ENCODE results near the gene RTN4R. TPM values are rescaled to one million over a fixed set of nuclear protein-coding genes. Genes with fewer than 3 reads are reported as not detected.

The RTN4R gene
- total RNA-seq, 1 donor from 2014 or later: 36.0 TPM

DNA sequence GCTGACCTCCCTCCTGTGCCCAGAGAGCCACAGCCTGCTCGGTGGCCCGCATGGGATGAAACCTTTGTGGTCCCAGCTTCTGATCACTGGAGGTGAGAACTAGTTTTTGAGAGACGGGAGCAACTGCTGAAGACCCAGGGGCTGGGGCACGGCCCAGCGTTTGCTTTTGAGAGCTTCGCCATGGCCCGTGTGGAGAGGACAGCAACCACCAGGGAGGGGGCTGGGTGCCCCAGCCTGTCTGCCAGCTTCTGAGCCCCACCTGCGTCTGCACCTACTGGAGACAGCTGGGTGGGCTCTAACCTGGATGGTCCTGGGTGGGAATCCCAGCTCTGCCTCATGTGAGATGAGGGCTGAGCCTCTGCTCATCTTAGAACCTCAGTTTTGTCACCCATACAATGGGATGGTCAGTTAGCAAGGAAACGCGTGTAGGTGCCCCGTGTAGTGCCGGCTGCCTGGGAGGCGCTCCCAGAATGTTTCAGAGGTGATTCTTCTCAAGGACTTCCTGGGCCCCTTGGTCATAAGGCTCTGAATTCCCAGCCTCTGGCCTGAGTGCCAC, 66.2 kb downstream of the RTN4R start:
- Mint-ChIP-seq H3K4me1 (ENCODE audit: low read depth) (peaks cover 47% of the 10 kb centered on the region), H3K36me3 (ENCODE audit: insufficient read depth) (no peaks in the 10 kb centered on the region), H3K27me3 (no peaks in the 10 kb centered on the region), H3K9me3 (ENCODE audit: low read depth) (no peaks in the 10 kb centered on the region), H3K27ac (peak overlapping the region; percentile 69), H3K4me3 (ENCODE audit: low read depth) (no peak overlapping the region)
- TF ChIP-seq, protein P1, sequence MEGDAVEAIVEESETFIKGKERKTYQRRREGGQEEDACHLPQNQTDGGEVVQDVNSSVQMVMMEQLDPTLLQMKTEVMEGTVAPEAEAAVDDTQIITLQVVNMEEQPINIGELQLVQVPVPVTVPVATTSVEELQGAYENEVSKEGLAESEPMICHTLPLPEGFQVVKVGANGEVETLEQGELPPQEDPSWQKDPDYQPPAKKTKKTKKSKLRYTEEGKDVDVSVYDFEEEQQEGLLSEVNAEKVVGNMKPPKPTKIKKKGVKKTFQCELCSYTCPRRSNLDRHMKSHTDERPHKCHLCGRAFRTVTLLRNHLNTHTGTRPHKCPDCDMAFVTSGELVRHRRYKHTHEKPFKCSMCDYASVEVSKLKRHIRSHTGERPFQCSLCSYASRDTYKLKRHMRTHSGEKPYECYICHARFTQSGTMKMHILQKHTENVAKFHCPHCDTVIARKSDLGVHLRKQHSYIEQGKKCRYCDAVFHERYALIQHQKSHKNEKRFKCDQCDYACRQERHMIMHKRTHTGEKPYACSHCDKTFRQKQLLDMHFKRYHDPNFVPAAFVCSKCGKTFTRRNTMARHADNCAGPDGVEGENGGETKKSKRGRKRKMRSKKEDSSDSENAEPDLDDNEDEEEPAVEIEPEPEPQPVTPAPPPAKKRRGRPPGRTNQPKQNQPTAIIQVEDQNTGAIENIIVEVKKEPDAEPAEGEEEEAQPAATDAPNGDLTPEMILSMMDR (IDR thresholded peaks at IDR 0.05; ENCODE audit: unreplicated experiment): no peak
- DNase-seq (ENCODE audit: low spot score, unreplicated experiment): no peak

- no peak overlapping the region for H3K27ac Mint-ChIP-seq
- no peak for DNase-seq (ENCODE audit: low spot score, unreplicated experiment)
- no peaks in the 10 kb centered on the region for H3K9me3 Mint-ChIP-seq (ENCODE audit: low read depth)
- no peaks in the 10 kb centered on the region for H3K36me3 Mint-ChIP-seq (ENCODE audit: insufficient read depth)
- TF ChIP-seq, protein P1 (IDR thresholded peaks at IDR 0.05; ENCODE audit: unreplicated experiment): no peak
- no peaks in the 10 kb centered on the region for H3K27me3 Mint-ChIP-seq
- no peak overlapping the region for H3K4me3 Mint-ChIP-seq (ENCODE audit: low read depth)
- peaks cover 43% of the 10 kb centered on the region for H3K4me1 Mint-ChIP-seq (ENCODE audit: low read depth)
These were observed 68.2 kb downstream of the RTN4R start for GRCh38 chr22:20199906-20200305.

- TF ChIP-seq, protein P1 (IDR thresholded peaks at IDR 0.05; ENCODE audit: unreplicated experiment): no peak
- Mint-ChIP-seq H3K27ac (no peak overlapping the region), H3K36me3 (ENCODE audit: insufficient read depth) (no peaks in the 10 kb centered on the region), H3K9me3 (ENCODE audit: low read depth) (no peaks in the 10 kb centered on the region), H3K27me3 (no peaks in the 10 kb centered on the region), H3K4me3 (ENCODE audit: low read depth) (no peak overlapping the region), H3K4me1 (ENCODE audit: low read depth) (peaks cover 38% of the 10 kb centered on the region)
- DNase-seq (ENCODE audit: low spot score, unreplicated experiment): no peak
These were observed 68.7 kb downstream of the RTN4R start for GRCh38 chr22:20199413-20199842.

DNA sequence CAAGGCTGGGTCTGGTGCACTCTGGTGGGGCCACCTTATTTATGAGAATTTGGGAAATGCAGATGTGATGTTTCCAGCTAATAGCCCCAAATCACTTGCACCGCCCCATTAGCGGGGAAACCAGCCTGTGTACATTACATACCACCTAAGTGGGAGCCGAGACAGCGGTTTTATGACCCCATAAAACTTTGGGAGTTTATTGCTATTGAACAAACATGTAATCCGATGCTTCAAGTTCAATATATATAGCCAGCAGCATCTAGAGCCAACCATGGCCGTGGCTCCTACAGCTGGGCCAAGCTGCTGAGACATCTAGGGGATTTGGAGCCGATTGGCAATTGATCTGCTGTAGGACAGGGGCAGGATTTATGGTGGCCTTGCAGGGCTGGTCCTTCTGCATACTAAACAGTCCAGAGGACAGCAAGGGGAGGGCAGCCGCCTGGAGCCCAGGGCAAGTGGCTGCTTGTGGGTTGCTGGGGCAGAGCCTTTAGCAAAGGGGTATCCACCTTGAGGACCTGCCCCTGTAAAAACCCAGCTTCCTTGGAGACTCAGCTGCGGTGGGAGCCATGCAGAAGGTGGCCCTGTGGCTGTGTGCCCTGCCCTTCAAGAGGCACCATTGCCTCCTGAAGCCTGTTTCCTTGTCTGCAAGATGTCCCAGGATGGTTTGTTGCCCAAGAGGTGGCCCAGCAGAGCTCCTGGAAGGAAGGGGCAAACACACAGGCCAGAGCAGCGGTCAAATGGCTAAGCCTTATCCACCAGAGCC, 69.4 kb downstream of the RTN4R start:
- Mint-ChIP-seq H3K4me3 (ENCODE audit: low read depth) (peak overlapping the region; percentile 24), H3K4me1 (ENCODE audit: low read depth) (peaks cover 31% of the 10 kb centered on the region), H3K27me3 (no peaks in the 10 kb centered on the region), H3K36me3 (ENCODE audit: insufficient read depth) (no peaks in the 10 kb centered on the region), H3K9me3 (ENCODE audit: low read depth) (no peaks in the 10 kb centered on the region), H3K27ac (peak overlapping the region; percentile 81)
- TF ChIP-seq, protein P1 (IDR thresholded peaks at IDR 0.05; ENCODE audit: unreplicated experiment): no peak
- DNase-seq (ENCODE audit: low spot score, unreplicated experiment): no peak

DNA sequence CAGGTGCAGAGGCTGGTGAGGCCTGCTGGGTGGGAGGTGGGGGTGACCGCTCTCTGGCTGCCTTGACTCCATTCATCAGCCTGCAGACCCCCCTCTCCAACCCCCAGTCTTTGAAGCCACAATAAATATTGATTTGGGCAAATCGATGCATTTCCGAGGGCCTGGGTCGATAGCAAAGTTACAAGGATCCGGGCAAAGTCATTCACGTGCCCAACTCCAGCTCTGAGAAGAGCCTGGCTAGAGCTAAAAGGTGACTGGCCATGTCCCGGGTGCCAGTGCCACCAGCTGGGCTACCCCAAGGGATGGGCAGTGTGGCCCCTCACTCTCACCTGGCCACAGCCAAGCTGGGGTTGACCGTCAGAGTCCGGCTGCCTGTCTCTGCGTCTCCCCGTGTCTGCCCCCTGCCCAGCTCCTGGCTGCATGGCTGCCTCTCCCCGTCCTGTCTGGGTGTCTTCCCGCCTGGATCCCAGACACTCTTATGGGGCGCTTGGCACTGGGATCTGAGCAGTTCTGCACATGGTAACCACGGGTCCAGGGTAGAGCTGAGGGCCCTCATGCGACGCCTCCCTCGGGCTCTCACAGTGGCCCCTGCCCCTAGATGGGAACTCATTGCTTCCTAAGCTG, 70.6 kb downstream of the RTN4R start:
- peak overlapping the region; percentile 93 for H3K27ac Mint-ChIP-seq
- peaks cover 23% of the 10 kb centered on the region for H3K4me1 Mint-ChIP-seq (ENCODE audit: low read depth)
- TF ChIP-seq, protein P1 (IDR thresholded peaks at IDR 0.05; ENCODE audit: unreplicated experiment): no peak

More for the DNA sequence above, 70.6 kb downstream of the RTN4R start:
- no peaks in the 10 kb centered on the region for H3K9me3 Mint-ChIP-seq (ENCODE audit: low read depth)
- H3K4me3 Mint-ChIP-seq (ENCODE audit: low read depth): peak overlapping the region; percentile 38
- H3K36me3 Mint-ChIP-seq (ENCODE audit: insufficient read depth): no peaks in the 10 kb centered on the region
- H3K27me3 Mint-ChIP-seq: no peaks in the 10 kb centered on the region
- DNase-seq (ENCODE audit: low spot score, unreplicated experiment): no peak

Measured in progenitor cell of endocrine pancreas (in vitro differentiated cells).